Prostate gland (tissue), 2 donors: ENCODE data around the gene SCG2.

Source experiments
- CTCF ChIP-seq, 4 experiments: fragments of 200-600 bp in 2 of 4; fragments of 450-650 bp in 2 of 4; sonication (generic) in 2 of 4; IDR thresholded peaks; 1 replicate in 3 of 4; 2 replicates in 1 of 4; pipeline ENCODE4 v1.5.1; 2016 to 2019; ENCODE audit warnings: antibody characterized with exemption in 4 of 4, mild to moderate bottlenecking in 2 of 4, moderate library complexity in 2 of 4
- POLR2A ChIP-seq: fragments of 450-650 bp; IDR thresholded peaks from one replicate; pipeline ENCODE4 v1.6.1; 2016; ENCODE audit warnings: antibody characterized with exemption, mild to moderate bottlenecking
- POLR2AphosphoS5 ChIP-seq: sonication (generic); formaldehyde crosslinking; IDR thresholded peaks from one replicate; pipeline ENCODE4 v1.6.1; 2017; ENCODE audit warnings: antibody characterized with exemption

DNA sequence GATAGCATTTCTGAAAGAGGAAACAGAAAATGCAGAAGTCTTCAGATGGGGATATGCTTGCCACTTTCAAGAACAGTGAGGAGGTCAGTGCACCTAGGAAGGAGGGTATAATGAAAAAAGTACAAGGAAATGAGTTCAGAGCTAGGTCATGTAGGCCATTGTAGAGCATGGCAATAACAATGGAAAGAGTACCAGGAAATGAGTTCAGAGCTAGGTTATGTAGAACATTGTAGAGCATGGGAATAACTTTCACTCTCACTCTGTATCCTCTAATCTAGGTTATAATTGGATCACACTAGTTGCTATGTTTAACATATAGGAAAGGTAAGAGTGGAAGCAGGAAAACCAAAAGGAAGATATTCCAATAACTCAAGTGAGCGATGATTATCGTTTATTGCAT, 12.3 kb downstream of the SCG2 start:
- TF ChIP-seq POLR2A (no peak), CTCF (IDR thresholded peaks at IDR 0.05) (no peak), POLR2AphosphoS5 (no peak)
